Brain microvascular endothelial cell (primary cell): Measurements from ENCODE around the gene GATA3.

Experiments
- DNase-seq: peaks from one replicate; pipeline ENCODE4 v3.0.0-alpha.2; 2020
- H3K27ac ChIP-seq: fragments of 250-450 bp; sonication (Bioruptor Pico); 2 replicates; pipeline ENCODE4 v1.5.1; 2020; ENCODE audit warnings: mild to moderate bottlenecking, moderate library complexity
- H3K27me3 ChIP-seq: fragments of 250-450 bp; sonication (Bioruptor Pico); replicated peaks from 2 replicates; pipeline ENCODE4 v1.5.1; 2020; ENCODE audit warnings: mild to moderate bottlenecking
- H3K36me3 ChIP-seq: fragments of 250-450 bp; sonication (Bioruptor Pico); replicated peaks from 2 replicates; pipeline ENCODE4 v1.5.1; 2020; ENCODE audit warnings: mild to moderate bottlenecking
- H3K4me3 ChIP-seq: 2 replicates; pipeline ENCODE4 v1.5.1; 2011; ENCODE audit warnings: low read depth, mild to moderate bottlenecking, control low read depth, low read length, moderate library complexity
- in situ Hi-C: cut with HindIII; loops from 2 replicates; pipeline ENCODE4 v1.10.0; 2017; ENCODE audit warnings: low sequenced_read_pairs, low pct_ligation_motif_present
- TF ChIP-seq, protein P1 (sequence below): IDR thresholded peaks from 2 replicates; pipeline ENCODE4 v1.5.1; 2011; ENCODE audit warnings: low read depth, mild to moderate bottlenecking, moderate library complexity, low read length, control low read depth, inconsistent platforms; ENCODE audit errors: missing control alignments

The GATA3 gene

DNA sequence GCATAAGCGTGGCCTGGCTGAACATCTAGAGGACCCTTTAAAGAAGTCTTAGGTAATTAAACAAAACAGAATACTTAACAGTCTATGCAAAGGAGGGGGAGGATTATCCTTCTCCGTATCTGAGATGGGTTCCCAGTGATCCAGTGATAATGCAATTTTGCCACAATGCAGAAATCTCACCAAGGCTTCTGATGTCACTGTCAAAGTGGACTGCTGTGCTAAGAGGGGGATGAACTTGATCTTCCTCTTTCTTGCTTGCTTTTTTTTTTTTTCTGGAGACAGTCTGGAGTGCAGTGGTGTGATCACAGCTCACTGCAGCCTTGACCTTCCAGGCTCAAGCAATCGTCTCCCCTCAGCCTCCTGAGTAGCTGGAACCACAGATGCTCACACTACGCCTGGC, 30.8 kb downstream of the GATA3 start:
- Histone ChIP-seq H3K27me3 (no peaks in the 10 kb centered on the region), H3K36me3 (no peaks in the 10 kb centered on the region), H3K4me3 (no peak overlapping the region), H3K27ac (no peak overlapping the region)
- TF ChIP-seq, protein P1, sequence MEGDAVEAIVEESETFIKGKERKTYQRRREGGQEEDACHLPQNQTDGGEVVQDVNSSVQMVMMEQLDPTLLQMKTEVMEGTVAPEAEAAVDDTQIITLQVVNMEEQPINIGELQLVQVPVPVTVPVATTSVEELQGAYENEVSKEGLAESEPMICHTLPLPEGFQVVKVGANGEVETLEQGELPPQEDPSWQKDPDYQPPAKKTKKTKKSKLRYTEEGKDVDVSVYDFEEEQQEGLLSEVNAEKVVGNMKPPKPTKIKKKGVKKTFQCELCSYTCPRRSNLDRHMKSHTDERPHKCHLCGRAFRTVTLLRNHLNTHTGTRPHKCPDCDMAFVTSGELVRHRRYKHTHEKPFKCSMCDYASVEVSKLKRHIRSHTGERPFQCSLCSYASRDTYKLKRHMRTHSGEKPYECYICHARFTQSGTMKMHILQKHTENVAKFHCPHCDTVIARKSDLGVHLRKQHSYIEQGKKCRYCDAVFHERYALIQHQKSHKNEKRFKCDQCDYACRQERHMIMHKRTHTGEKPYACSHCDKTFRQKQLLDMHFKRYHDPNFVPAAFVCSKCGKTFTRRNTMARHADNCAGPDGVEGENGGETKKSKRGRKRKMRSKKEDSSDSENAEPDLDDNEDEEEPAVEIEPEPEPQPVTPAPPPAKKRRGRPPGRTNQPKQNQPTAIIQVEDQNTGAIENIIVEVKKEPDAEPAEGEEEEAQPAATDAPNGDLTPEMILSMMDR, result no peak
- no peak for DNase-seq
- in situ Hi-C loops, result no loop called here

DNA sequence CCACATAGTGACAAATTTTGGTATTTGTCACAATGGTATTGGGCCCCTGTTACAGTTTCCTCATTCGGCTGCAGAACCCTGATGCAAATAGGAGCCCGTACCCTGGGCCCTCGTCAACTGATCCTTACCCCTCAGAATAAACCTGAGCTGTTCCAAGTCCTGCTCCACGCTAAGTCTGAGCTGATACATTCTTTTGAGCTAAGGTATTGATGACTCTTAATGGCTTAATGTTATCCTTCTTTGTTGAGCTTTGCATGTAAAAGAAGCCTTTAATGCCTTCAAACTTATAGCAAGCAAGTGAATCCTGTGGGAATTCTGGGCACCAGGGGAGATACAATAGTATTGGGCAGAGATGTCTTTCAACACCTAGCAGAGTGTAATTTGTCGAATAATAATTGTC, 31.8 kb downstream of the GATA3 start:
- in situ Hi-C loops, result no loop called here
- H3K36me3 ChIP-seq, result no peaks in the 10 kb centered on the region
- H3K4me3 ChIP-seq, result no peak overlapping the region
- DNase-seq, result no peak
- no peak overlapping the region for H3K27ac ChIP-seq
- no peaks in the 10 kb centered on the region for H3K27me3 ChIP-seq
- TF ChIP-seq, protein P1, result no peak

GRCh38 chr10:8088504-8088903, 34.0 kb downstream of the GATA3 start:
- Histone ChIP-seq H3K36me3 (no peaks in the 10 kb centered on the region), H3K27ac (no peak overlapping the region), H3K27me3 (no peaks in the 10 kb centered on the region), H3K4me3 (no peak overlapping the region)
- DNase-seq, result no peak
- in situ Hi-C loops, result no loop called here
- TF ChIP-seq, protein P1, result no peak

GRCh38 chr10:8092428-8092827, 37.9 kb downstream of the GATA3 start:
- Histone ChIP-seq H3K27me3 (no peaks in the 10 kb centered on the region), H3K27ac (no peak overlapping the region), H3K4me3 (no peak overlapping the region), H3K36me3 (no peaks in the 10 kb centered on the region)
- in situ Hi-C loops, result no loop called here
- no peak for DNase-seq
- TF ChIP-seq, protein P1, result no peak

GRCh38 chr10:8095959-8096358, 41.5 kb downstream of the GATA3 start:
- in situ Hi-C loops, result no loop called here
- TF ChIP-seq, protein P1, result no peak
- no peak for DNase-seq

GRCh38 chr10:8096931-8097330, 42.4 kb downstream of the GATA3 start:
- in situ Hi-C loops, result no loop called here
- H3K36me3 ChIP-seq, result no peaks in the 10 kb centered on the region
- no peak for DNase-seq
- H3K4me3 ChIP-seq, result no peak overlapping the region
- no peak overlapping the region for H3K27ac ChIP-seq
- TF ChIP-seq, protein P1, result no peak
- H3K27me3 ChIP-seq, result no peaks in the 10 kb centered on the region

More at GRCh38 chr10:8095959-8096358, 41.5 kb downstream of the GATA3 start:
- H3K27me3 ChIP-seq, result no peaks in the 10 kb centered on the region
- H3K36me3 ChIP-seq, result no peaks in the 10 kb centered on the region
- H3K4me3 ChIP-seq, result no peak overlapping the region
- no peak overlapping the region for H3K27ac ChIP-seq
